ENCODE results near the gene RS1.

DNA sequence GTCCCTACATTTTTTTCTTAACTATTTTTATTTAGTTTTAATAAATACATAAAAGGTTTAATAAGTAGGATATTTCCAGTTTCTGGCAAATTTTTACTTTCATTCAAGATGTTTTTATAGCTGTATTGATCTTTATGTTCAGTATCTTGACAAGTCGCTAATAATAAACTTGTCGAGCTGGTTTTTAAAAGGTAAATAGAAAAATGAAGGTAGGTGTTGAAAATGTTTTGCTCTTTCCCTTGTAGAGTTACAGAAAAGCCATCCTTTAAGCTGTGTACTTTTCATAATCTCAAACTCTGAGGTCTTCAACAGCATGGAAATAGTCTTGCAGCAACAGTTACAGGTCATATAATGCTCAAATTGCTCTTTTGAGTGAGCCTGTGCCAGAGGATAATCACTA lies 52.6 kb downstream of the RS1 start:
- TF ChIP-seq ZNF274 (IDR thresholded peaks at IDR 0.05; ENCODE audit: low read depth, low read length): no peak
- no peak for TF ChIP-seq SUZ12 (IDR thresholded peaks at IDR 0.05; ENCODE audit: extremely low read depth, insufficient read depth, insufficient read length)
